Stomach (tissue), 9 donors: ENCODE results near the gene PDE3B. TPM values are rescaled to one million over a fixed set of nuclear protein-coding genes. Genes with fewer than 3 reads are reported as not detected.

Source experiments
- DNase-seq, 2 donors: peaks; one replicate each; pipeline versions ENCODE4 v3.0.0 to v3.0.0-alpha.2; 2013 to 2019
- H3K27ac ChIP-seq, 5 donors: fragments of 200-600 bp in 4 of 5; sonication (generic) in 4 of 5; one replicate each; pipeline ENCODE4 v1.5.1; 2013 to 2019; ENCODE audit warnings: mild to moderate bottlenecking in 1 of 5, moderate library complexity in 1 of 5
- H3K27me3 ChIP-seq, 3 donors: fragments of 200-600 bp; sonication (generic); one replicate each; pipeline ENCODE4 v1.5.1; 2017 to 2019; ENCODE audit warnings: mixed run types in 1 of 3
- H3K36me3 ChIP-seq, 4 donors: fragments of 200-600 bp; sonication (generic); 1 replicate in 3 of 4; 2 replicates in 1 of 4; pipeline ENCODE4 v1.5.1; 2016 to 2019
- H3K4me1 ChIP-seq, 4 donors: fragments of 200-600 bp; sonication (generic); one replicate each; pipeline ENCODE4 v1.5.1; 2016 to 2019
- H3K4me3 ChIP-seq, 4 donors: fragments of 200-600 bp; sonication (generic) in 3 of 4; one replicate each; pipeline ENCODE4 v1.5.1; 2016 to 2019; ENCODE audit warnings: mild to moderate bottlenecking in 1 of 4
- H3K9me3 ChIP-seq, 4 donors: fragments of 200-600 bp; sonication (generic); one replicate each; pipeline ENCODE4 v1.5.1; 2016 to 2019
- CTCF ChIP-seq, 7 experiments: fragments of 450-650 bp in 4 of 7; fragments of 200-600 bp in 3 of 7; sonication (generic) in 3 of 7; IDR thresholded peaks; one replicate each; pipeline ENCODE4 v1.5.1; 2016 to 2019; ENCODE audit warnings: antibody characterized with exemption in 7 of 7, control low read depth in 2 of 7, mild to moderate bottlenecking in 1 of 7
- EP300 ChIP-seq: sonication (generic); formaldehyde crosslinking; IDR thresholded peaks from one replicate; pipeline ENCODE4 v1.6.1; 2017; ENCODE audit warnings: antibody characterized with exemption
- POLR2A ChIP-seq, 4 donors: fragments of 450-650 bp; IDR thresholded peaks; one replicate each; pipeline ENCODE4 v1.6.1; 2016; ENCODE audit warnings: antibody characterized with exemption in 4 of 4, control low read depth in 2 of 4, mild to moderate bottlenecking in 1 of 4, moderate library complexity in 1 of 4
- POLR2AphosphoS5 ChIP-seq, 3 donors: sonication (generic); formaldehyde crosslinking; IDR thresholded peaks; one replicate each; pipeline ENCODE4 v1.6.1; 2016; ENCODE audit warnings: antibody characterized with exemption in 3 of 3
- WGBS, 5 donors: extraction: QIAGEN DNeasy Blood & Tissue Kit in 3 of 5; methylation state at CpG; one replicate each; pipeline versions ENCODE4 v1.1.5 to v1.1.7; 2013 to 2018; 5-methylcytosine and 5-hydroxymethylcytosine counted together
- intact Hi-C: fragments of 100-400 bp; cut with DNase I; formaldehyde crosslinking; loops from one replicate; pipeline ENCODE4 v1.15.1; 2023; ENCODE audit warnings: low total_unique reads
- polyA plus RNA-seq, 3 donors: library from polyadenylated mRNA; stranded (reverse); fragments of 200-250 nt; gene quantifications; one replicate each; pipeline ENCODE4 v1.2.3, GENCODE V29; 2013
- total RNA-seq, 5 donors: library from RNA; depleted of rRNA; stranded (reverse); fragments of >200 nt; gene quantifications; one replicate each; pipeline versions ENCODE4 v1.1.0 to v1.2.3, GENCODE V29; 2014 to 2016
- donor health status: healthy with polysubstance abuse.
- donor health status: Bipolar disorder and iron deficiency.
- donor health status: healthy.

The PDE3B gene
- total and polyA plus RNA-seq, 8 donors = 1.2 to 49.2 (median 14.2) TPM

GRCh38 chr11:14669499-14669898 lies 25.9 kb downstream of the PDE3B start:
- DNase-seq = no peak
- H3K27me3 ChIP-seq = no peaks in the 10 kb centered on the region
- no peak overlapping the region for H3K4me3 ChIP-seq
- no peaks in the 10 kb centered on the region for H3K9me3 ChIP-seq
- H3K27ac ChIP-seq = no peak overlapping the region
- no peak for TF ChIP-seq POLR2A (IDR thresholded peaks at IDR 0.05)
- TF ChIP-seq EP300 = no peak
- TF ChIP-seq POLR2AphosphoS5 (IDR thresholded peaks at IDR 0.05) = no peak
- no peak for TF ChIP-seq CTCF (IDR thresholded peaks at IDR 0.05)
- intact Hi-C loops = no loop called here
- H3K36me3 ChIP-seq = no peaks in the 10 kb centered on the region
- H3K4me1 ChIP-seq = no peaks in the 10 kb centered on the region
- 82 to 85% (median 83%) methylated on average over 7 of the region's 7 CpGs for WGBS, 5 donors

- no peaks in the 10 kb centered on the region for H3K27me3 ChIP-seq
- H3K27ac ChIP-seq = no peak overlapping the region
- intact Hi-C loops = no loop called here
- DNase-seq = no peak
- H3K9me3 ChIP-seq = no peaks in the 10 kb centered on the region
- 49 to 70% (median 50%) methylated on average over 3 of the region's 3 CpGs for WGBS, 5 donors
- H3K36me3 ChIP-seq = no peaks in the 10 kb centered on the region
- TF ChIP-seq CTCF (IDR thresholded peaks at IDR 0.05) (no peak), EP300 (no peak), POLR2AphosphoS5 (IDR thresholded peaks at IDR 0.05) (no peak), POLR2A (IDR thresholded peaks at IDR 0.05) (no peak)
- H3K4me3 ChIP-seq = no peak overlapping the region
- no peaks in the 10 kb centered on the region for H3K4me1 ChIP-seq
Observed at GRCh38 chr11:14669958-14670357, 26.4 kb downstream of the PDE3B start.

- Histone ChIP-seq H3K9me3 (no peaks in the 10 kb centered on the region), H3K36me3 (no peaks in the 10 kb centered on the region), H3K4me1 (no peaks in the 10 kb centered on the region), H3K4me3 (no peak overlapping the region), H3K27me3 (no peaks in the 10 kb centered on the region), H3K27ac (no peak overlapping the region)
- intact Hi-C loops = no loop called here
- 48 to 74% (median 71%) methylated on average over 2 of the region's 2 CpGs for WGBS, 5 donors
- no peak for DNase-seq
- TF ChIP-seq POLR2AphosphoS5 (IDR thresholded peaks at IDR 0.05) (no peak), CTCF (IDR thresholded peaks at IDR 0.05) (no peak), EP300 (no peak), POLR2A (IDR thresholded peaks at IDR 0.05) (no peak)
Observed at GRCh38 chr11:14672635-14673034, 29.0 kb downstream of the PDE3B start.

- Histone ChIP-seq H3K4me3 (no peak overlapping the region), H3K36me3 (no peaks in the 10 kb centered on the region), H3K4me1 (no peaks in the 10 kb centered on the region), H3K27me3 (no peaks in the 10 kb centered on the region), H3K27ac (no peak overlapping the region), H3K9me3 (no peaks in the 10 kb centered on the region)
- no peak for TF ChIP-seq EP300
- TF ChIP-seq POLR2A (IDR thresholded peaks at IDR 0.05) = no peak
- intact Hi-C loops = no loop called here
- 73 to 90% (median 87%) methylated on average over 4 of the region's 4 CpGs for WGBS, 5 donors
- no peak for DNase-seq
Observed at GRCh38 chr11:14673421-14673820, 29.8 kb downstream of the PDE3B start.

- Histone ChIP-seq H3K4me3 (no peak overlapping the region), H3K36me3 (no peaks in the 10 kb centered on the region), H3K27ac (no peak overlapping the region), H3K4me1 (no peaks in the 10 kb centered on the region), H3K27me3 (no peaks in the 10 kb centered on the region), H3K9me3 (no peaks in the 10 kb centered on the region)
- no peak for TF ChIP-seq POLR2AphosphoS5 (IDR thresholded peaks at IDR 0.05)
- no peak for TF ChIP-seq EP300
- no peak for TF ChIP-seq CTCF (IDR thresholded peaks at IDR 0.05)
- no peak for TF ChIP-seq POLR2A (IDR thresholded peaks at IDR 0.05)
- no peak for DNase-seq
- intact Hi-C loops = no loop called here
- 75 to 89% (median 87%) methylated on average over 8 of the region's 8 CpGs for WGBS, 5 donors
Observed at GRCh38 chr11:14673824-14674405, 30.3 kb downstream of the PDE3B start.
